Type B pancreatic cell (in vitro differentiated cells): Measurements from ENCODE around the gene SLC25A53. TPM values are rescaled to one million over a fixed set of nuclear protein-coding genes. Genes with fewer than 3 reads are reported as not detected.

Experiments used
- DNase-seq: peaks from one replicate; pipeline ENCODE4 v3.0.0; 2021; ENCODE audit warnings: mixed read lengths; ENCODE audit not compliant: unreplicated experiment; ENCODE audit errors: extremely low spot score
- H3K27ac Mint-ChIP-seq: 2 replicates; pipeline ENCODE4 v1.8.0; 2021; ENCODE audit warnings: mild to moderate bottlenecking, mixed read lengths
- H3K27me3 Mint-ChIP-seq: 2 replicates; pipeline ENCODE4 v1.8.0; 2021; ENCODE audit warnings: mixed read lengths
- H3K36me3 Mint-ChIP-seq: 2 replicates; pipeline ENCODE4 v1.8.0; 2021; ENCODE audit warnings: mixed read lengths
- H3K4me1 Mint-ChIP-seq: one replicate; pipeline ENCODE4 v1.8.0; 2021; ENCODE audit warnings: mixed read lengths; ENCODE audit not compliant: unreplicated experiment
- H3K4me3 Mint-ChIP-seq: 2 replicates; pipeline ENCODE4 v1.8.0; 2021; ENCODE audit warnings: mild to moderate bottlenecking, mixed read lengths
- H3K9me3 Mint-ChIP-seq: 2 replicates; pipeline ENCODE4 v1.8.0; 2021; ENCODE audit warnings: mixed read lengths
- total RNA-seq: library from RNA; stranded (reverse); gene quantifications from 2 replicates; pipeline ENCODE4 v1.2.1, GENCODE V29; 2021; ENCODE audit warnings: low replicate concordance
- TF ChIP-seq, protein P1 (sequence below): fragments of 200-600 bp; sonication (generic); conservative IDR thresholded peaks from 2 replicates; pipeline ENCODE4 v1.5.0; 2021; ENCODE audit warnings: antibody characterized with exemption, mild to moderate bottlenecking

Gene SLC25A53
- total RNA-seq, 1 donor from 2014 or later = 9.3 TPM

DNA sequence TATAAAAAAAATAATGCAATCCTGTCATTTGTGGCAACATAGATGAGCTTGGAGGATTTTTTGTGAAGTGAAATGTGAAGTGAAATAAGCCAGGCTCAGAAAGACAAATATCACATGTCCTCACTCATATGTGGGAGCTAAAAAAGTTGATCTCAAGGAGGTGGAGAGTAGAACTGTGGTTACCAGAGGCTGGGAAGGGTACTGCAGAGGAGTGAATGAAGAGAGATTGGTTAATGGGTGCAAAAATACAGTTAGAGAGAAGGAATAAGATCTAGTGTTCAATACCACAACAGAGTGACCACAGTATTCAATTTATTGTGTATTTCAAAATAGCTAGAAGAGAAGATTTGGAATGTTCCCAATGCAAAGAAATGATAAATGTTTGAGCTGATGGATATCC, 57.9 kb downstream of the SLC25A53 start:
- no peaks in the 10 kb centered on the region for H3K27me3 Mint-ChIP-seq
- no peak for DNase-seq
- no peak overlapping the region for H3K4me3 Mint-ChIP-seq
- no peaks in the 10 kb centered on the region for H3K4me1 Mint-ChIP-seq
- no peak overlapping the region for H3K27ac Mint-ChIP-seq
- H3K9me3 Mint-ChIP-seq = no peaks in the 10 kb centered on the region
- TF ChIP-seq, protein P1, sequence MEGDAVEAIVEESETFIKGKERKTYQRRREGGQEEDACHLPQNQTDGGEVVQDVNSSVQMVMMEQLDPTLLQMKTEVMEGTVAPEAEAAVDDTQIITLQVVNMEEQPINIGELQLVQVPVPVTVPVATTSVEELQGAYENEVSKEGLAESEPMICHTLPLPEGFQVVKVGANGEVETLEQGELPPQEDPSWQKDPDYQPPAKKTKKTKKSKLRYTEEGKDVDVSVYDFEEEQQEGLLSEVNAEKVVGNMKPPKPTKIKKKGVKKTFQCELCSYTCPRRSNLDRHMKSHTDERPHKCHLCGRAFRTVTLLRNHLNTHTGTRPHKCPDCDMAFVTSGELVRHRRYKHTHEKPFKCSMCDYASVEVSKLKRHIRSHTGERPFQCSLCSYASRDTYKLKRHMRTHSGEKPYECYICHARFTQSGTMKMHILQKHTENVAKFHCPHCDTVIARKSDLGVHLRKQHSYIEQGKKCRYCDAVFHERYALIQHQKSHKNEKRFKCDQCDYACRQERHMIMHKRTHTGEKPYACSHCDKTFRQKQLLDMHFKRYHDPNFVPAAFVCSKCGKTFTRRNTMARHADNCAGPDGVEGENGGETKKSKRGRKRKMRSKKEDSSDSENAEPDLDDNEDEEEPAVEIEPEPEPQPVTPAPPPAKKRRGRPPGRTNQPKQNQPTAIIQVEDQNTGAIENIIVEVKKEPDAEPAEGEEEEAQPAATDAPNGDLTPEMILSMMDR = no peak
- no peaks in the 10 kb centered on the region for H3K36me3 Mint-ChIP-seq

DNA sequence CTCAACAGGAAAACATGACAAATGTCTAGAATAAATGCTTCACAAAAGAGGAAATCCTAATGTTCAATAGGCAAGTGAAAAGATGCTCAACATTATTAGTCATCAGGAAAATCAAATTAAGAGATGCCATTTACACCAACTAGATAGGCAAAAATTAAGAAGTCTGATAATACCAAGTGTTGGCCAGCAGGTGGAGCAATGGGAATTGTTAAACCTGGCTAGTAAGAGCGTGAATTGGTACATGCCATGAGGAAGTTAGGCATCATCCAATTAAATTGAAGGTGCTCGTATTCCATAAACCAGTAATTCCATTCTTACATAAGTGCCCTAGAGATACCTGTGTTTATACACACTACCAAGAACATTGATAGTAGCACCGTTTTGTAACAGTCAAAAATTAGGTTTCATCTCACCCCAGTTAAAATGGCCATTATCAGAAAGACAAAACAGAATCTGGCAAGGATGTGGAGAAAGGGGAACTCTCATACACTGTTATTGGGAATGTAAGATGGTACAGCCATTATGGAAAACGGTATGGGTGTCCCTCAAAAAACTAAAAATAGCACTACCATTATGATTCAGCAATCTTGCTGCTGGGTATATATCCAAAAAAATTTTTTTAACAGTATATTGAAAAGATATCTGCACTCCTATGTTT, 58.5 kb downstream of the SLC25A53 start:
- Mint-ChIP-seq H3K4me1 (no peaks in the 10 kb centered on the region), H3K36me3 (no peaks in the 10 kb centered on the region), H3K27me3 (no peaks in the 10 kb centered on the region), H3K27ac (no peak overlapping the region), H3K9me3 (no peaks in the 10 kb centered on the region), H3K4me3 (no peak overlapping the region)
- no peak for DNase-seq
- TF ChIP-seq, protein P1 = peak; percentile 79

DNA sequence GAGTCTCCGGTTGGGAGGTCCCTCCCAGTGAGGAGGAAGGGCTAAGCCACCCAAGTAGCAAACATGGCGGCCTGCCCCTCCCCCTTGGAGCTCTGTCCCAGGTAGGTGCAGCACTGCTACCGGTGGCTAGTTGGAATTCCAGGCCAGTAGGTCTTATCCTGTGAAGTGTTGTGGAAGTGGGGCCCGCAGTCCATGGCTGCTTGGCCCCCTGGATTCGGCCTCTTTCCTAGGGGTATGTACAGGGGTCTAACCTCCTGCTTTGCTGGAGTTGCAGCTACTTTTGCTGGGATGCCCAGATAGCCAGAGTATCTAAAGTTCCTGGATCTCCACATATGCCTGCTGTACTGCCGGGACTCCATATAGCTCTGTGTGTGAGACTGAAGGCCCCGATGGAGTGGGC, 70.9 kb downstream of the SLC25A53 start:
- no peak for DNase-seq
- Mint-ChIP-seq H3K4me3 (no peak overlapping the region), H3K9me3 (no peaks in the 10 kb centered on the region), H3K36me3 (no peaks in the 10 kb centered on the region), H3K27ac (no peak overlapping the region), H3K27me3 (no peaks in the 10 kb centered on the region), H3K4me1 (no peaks in the 10 kb centered on the region)
- TF ChIP-seq, protein P1 = no peak

DNA sequence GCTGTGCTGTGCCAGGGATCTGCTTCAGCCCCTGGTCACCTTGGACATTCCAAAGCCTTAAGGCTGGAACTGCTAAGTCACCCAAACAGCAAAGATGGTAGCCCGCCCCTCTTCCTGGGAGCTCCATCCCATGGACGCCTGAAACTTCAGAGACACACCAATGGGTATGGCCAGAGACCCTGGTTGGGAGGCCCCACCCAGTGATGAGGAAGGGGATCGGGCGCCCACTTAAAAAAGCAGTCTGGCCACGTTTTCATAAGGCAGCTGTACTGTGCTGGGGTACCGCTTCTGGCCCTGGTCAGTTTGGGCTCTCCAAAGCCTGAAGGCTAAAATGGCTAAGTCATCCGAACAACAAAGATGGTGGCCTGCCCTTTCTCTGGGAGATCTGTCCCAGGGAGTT, 71.3 kb downstream of the SLC25A53 start:
- TF ChIP-seq, protein P1 = no peak
- no peaks in the 10 kb centered on the region for H3K9me3 Mint-ChIP-seq
- H3K36me3 Mint-ChIP-seq = no peaks in the 10 kb centered on the region
- DNase-seq = no peak
- no peak overlapping the region for H3K4me3 Mint-ChIP-seq
- H3K4me1 Mint-ChIP-seq = no peaks in the 10 kb centered on the region
- no peak overlapping the region for H3K27ac Mint-ChIP-seq
- H3K27me3 Mint-ChIP-seq = no peaks in the 10 kb centered on the region

DNA sequence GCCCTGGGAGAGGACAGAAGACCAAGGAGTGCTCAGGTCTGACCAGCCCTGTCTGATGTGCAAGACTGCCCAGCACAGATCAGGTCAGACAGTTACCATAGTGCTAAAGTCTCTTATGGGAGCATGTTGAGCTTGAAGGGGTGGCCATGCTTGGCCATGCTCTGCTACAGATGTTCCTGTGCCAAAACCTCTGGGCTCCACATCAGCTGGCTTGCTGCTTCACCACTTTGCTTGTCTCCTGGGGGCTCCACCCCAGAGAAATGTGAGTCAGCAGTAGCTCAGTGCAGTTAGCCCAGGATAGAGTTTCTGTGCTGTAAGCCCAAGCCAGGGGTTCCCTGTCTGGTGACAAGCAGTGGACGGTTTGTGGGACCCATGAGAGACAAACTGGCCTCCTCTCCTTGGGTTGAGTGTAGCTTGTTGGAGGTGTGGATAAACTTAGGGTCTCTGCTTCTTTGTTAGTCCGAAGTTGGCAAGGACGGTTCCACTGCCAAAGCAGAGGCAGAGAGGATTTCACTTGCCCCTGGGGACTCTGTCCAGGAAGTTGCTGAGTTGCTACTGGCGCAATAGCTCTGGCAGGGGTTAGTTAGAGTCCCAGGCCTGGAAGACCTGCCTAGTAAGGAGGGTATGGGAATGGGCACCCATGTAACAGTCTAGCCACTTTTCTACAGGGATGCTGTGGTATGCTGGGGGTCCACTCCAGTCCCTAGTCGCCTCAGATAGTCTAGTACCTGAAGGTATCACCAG, 72.1 kb downstream of the SLC25A53 start:
- no peak for DNase-seq
- H3K27me3 Mint-ChIP-seq = no peaks in the 10 kb centered on the region
- TF ChIP-seq, protein P1 = no peak
- H3K9me3 Mint-ChIP-seq = no peaks in the 10 kb centered on the region
- no peaks in the 10 kb centered on the region for H3K36me3 Mint-ChIP-seq
- H3K27ac Mint-ChIP-seq = no peak overlapping the region
- H3K4me3 Mint-ChIP-seq = no peak overlapping the region
- no peaks in the 10 kb centered on the region for H3K4me1 Mint-ChIP-seq
